Activated CD8-positive, alpha-beta memory T cell treated with anti-CD3 and anti-CD28 coated beads, Interleukin-2, amount 50 U/mL, for 4 hours (primary cell): ENCODE measurements around the gene INTS13.
A peak's percentile ranks its signal among the peaks of the same experiment; 100 is the strongest.
"Not testable (repeated sequence)": the region's sequence is repeated elsewhere in the genome, so short reads cannot be mapped to it uniquely, and the experiment has no call there.

Experiments used
- DNase-seq: peaks from one replicate; pipeline ENCODE4 v3.0.0-alpha.2; 2020

INTS13 gene, protein sequence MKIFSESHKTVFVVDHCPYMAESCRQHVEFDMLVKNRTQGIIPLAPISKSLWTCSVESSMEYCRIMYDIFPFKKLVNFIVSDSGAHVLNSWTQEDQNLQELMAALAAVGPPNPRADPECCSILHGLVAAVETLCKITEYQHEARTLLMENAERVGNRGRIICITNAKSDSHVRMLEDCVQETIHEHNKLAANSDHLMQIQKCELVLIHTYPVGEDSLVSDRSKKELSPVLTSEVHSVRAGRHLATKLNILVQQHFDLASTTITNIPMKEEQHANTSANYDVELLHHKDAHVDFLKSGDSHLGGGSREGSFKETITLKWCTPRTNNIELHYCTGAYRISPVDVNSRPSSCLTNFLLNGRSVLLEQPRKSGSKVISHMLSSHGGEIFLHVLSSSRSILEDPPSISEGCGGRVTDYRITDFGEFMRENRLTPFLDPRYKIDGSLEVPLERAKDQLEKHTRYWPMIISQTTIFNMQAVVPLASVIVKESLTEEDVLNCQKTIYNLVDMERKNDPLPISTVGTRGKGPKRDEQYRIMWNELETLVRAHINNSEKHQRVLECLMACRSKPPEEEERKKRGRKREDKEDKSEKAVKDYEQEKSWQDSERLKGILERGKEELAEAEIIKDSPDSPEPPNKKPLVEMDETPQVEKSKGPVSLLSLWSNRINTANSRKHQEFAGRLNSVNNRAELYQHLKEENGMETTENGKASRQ

DNA sequence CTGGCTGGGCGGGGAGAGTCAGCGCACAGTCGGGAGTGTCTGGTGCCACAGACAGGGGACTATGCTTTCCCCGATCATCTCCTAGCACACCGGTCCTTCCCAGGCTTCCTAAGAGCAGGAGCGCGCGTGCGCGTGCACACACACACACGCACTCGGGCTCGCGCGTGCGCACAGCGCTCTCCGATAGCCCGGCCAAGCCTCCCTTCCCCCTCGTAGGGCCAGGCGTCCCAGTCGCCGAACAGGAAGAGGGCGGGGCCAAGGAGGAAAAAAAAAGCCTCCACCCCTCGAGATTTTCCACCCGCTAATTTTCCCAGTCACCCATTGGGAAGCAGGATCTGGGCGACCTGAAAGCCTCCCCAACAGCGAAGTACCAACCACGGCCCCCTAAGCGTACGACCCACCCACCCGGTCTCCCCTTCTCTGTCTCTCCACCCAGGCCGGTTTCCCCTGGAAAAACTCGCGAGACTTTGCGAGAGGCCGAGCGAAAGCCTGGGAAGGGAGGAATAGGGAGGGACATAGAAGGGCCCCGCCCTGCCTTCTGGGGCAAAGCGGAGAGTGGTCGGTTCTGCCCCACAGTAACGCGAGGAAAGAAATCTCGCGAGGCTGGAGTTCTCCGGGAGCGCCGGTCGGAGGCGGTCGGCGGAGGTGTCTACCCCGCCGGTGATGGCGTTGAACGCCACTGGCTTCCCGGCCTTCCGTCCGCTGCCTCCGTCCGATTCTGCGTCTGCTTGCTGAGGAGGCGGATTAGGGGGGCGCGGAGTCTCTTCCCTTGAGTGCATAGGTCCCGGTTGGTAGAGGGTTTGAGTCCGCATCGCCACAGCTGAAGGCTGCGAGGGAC, at the start of gene INTS13, which contains the start of gene FGFR1OP2:
INTS13 (minus strand) TSS at position 119 of the 838 bp plus-strand sequence. CDS start 1,178 bp downstream, outside the sequence.
FGFR1OP2 (plus strand) TSS at position 608 of the 838 bp plus-strand sequence. CDS start 15,689 bp downstream, outside the sequence.
- DNase-seq: peak; percentile 97

DNA sequence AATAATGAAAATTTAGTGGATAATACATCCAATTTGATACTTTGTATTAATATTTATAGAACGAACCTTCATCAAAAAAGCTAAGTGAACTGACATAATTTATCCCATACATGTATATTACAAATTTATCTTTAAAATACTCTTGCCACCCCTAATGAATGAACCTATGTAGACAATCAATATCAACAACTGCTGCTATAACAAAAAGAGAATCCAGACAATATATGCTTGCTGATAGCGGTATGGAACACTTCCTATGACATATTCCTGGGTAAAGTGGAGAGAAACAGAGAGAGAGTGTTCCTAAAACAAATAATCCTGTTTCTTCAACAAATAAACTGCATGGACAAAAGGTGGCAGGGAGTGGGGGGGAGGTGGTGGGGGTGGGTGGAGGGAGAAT, 45.1 kb upstream of the INTS13 start:
- no peak for DNase-seq

DNA sequence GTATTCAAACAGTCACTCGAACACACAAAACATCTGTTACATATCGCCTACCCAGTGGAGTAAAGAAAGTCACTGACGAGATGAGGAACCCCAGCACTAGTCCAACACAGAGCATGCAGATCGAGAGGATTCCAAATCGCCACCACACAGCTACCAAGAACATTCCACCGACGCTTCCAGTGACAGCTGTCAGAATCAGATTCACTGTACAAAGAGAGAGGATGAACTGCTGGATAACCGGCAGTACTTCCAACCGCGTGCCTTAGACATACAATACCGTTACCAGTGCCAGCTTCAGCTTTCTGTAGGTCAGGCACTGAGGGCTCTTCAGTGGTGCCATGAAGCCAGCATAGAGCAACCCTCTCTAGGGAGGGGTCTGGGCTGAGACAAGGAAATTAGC, 42.0 kb upstream of the INTS13 start:
- no peak for DNase-seq

DNA sequence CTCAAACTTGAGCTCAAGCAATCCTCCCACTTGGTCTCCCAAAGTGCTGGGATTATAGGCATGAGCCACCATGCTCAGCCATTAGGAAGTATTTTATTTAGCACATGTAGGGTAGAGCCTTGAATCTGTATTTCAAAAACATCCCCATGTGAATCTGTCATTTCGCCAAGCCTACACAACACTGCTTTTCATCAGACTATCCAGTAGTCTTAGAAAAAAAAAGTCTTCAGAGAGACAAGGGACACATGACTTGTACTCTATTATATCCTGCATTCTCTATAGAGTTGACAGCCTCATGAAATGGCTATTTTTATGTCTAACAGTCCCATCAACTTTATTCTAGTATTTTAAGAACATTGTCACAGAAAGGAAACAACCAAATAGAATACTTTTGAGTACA, 41.0 kb upstream of the INTS13 start:
- no peak for DNase-seq

DNA sequence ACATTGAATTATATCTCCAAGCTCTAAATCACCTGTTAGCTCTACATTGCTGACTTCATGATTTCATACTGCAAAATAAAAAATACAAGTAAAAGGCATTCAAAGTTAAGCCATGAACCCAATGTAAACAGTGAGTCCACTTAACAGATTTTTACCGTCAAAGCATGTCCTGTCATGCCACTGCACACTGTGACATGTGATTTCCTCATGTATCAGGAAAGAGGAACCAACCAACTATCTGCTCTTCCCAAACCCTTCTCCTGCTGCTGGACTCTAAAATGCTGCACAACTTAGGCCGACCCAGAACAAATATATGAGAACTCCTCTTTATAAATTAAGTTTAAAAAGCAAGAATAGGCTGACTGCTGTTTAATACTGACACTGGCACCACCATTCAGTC, 38.9 kb upstream of the INTS13 start:
- DNase-seq: no peak

DNA sequence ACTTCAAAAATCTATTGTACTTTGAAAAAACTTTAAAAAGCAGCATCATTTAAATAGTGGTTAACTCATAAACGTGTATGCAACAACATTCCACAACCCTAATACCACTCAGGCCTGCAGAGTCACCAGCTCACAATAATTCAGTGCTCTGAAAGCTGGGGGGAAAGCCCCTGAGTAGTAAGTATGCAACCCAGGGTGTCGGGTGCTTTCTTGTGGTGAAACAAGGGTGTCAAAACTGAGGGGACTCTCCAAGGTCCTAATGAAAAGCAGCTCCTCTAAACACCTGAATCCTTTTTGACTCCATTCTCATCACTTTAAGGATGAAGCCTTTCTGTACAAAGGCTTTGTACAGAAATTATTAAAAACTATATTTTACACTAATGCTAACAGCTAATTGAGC, 34.2 kb upstream of the INTS13 start:
- DNase-seq: peak; percentile 47

DNA sequence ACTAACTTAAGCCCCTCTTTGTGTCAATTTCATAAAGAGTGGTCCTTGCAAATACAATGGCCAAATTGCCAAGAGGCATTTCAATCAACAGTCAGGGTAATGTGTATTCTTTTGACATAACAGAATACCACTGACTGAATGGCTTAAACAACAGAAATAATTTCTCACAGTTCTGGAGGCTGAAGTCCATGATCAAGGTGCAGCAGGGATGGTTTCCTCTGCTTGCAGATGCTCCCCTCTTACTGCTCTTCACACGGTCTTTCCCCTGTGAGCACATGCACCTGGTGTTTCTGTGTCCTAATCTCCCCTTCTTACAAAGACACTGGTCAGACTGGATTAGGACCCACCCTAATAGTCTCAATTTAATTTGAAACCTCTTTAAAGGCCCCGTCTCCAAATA, 32.4 kb upstream of the INTS13 start:
- no peak for DNase-seq

DNA sequence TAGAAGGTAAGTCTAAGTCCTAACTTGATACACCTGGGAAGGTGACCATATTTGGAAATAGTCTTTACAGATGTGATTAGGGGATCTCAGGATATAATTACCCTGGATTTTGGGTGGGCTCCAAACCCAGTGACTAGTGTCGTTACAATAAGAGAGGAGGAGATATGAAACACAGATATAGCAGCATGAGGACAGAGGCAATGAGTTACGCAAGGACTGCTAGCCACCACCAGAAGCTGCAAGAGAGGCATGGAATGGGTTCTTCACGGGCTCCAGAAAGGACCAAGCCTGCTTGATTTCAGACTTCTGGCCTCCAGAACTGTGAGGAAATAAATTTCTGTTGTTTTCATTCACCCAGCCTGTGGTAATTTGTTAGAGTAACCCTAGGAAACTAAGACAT, 29.1 kb upstream of the INTS13 start:
- DNase-seq: no peak

DNA sequence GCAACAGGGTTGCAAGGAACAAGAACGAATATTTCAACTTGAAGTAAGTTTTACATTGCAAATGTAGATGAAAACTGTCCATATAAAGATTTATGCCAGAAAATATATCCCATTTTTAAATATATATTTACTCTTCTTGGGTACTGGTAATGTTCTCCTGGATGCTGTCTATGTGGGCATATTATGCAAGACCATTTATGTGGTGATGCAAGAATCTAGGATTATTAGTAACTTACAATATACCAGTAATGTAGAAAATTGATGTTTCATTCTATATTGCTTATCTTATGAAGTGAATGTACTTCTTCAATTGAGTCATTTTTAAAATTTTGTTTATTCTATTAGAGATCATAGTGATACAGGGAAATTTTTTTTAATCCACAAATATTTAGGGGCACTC, 25.6 kb upstream of the INTS13 start:
- no peak for DNase-seq

DNA sequence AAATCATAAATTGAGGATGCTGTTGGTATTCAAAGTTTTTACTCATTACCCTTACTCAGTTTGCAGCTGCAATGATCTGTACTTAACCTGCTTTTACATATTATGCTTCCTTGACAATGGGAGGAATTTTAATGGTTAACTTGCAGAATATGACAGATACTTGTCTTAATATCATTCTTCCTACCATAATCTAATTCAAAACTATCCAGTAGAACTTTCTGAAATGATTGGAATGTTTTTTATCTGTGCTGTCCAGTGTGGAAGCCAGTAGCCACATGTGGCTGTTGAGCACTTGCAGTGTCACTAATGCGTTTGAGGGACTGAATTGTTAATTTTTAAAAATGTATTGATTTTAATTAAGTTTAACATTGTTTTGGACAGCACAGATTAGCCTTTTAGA, 24.0 kb upstream of the INTS13 start:
- DNase-seq: no peak

DNA sequence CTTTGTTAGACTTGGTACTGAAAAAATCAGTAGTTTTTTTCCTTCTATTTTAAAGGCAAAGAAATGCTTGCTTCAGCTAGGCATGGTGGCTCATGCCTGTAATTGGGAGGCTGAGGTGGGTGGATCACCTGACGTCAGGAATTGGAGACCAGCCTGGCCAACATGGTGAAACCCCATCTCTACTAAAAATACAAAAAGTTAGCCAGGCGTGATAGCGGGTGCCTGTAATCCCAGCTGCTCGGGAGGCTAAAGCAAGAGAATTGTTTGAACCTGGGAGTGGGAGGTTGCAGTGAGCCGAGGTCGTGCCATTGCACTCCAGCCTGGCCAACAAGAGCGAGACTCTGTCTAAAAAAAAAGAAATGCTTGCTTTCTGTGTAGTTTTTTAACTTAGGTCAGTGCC, 23.6 kb upstream of the INTS13 start:
- DNase-seq: not testable (repeated sequence)

DNA sequence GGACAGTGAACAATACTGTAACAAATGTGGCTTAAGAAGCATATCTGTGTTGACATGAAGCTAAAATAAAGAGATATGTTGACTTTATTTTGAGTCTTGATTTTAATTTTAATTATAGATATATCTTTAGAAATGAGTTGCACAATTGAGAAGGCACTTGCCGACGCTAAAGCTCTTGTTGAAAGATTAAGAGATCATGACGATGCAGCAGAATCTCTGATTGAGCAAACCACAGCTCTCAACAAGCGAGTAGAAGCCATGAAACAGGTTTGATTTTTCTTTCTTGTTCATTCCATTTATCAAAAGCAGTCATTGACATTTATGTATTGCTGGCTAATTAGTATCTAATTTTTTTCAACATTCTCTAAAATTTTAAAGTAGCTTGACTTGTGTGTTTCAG, 16.2 kb upstream of the INTS13 start:
- DNase-seq: no peak

DNA sequence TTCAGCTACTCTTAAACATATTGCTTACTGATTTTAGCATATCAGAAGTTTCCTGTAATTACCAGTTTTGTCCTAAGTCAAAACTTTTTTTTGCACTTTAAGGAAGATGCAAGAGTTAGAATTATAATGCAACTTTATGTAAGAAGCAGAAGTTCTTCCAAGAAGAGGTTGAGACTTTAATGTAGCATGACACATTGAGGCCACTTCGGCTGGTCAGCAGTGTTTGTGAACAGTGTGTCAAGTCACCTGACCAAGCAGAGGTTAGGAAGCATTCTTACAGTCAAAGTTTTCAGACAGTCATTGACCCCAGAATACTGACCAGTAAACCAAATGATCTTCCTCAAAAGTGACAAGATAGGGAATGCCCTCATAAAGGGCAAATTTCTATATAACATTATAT, 15.7 kb upstream of the INTS13 start:
- no peak for DNase-seq

DNA sequence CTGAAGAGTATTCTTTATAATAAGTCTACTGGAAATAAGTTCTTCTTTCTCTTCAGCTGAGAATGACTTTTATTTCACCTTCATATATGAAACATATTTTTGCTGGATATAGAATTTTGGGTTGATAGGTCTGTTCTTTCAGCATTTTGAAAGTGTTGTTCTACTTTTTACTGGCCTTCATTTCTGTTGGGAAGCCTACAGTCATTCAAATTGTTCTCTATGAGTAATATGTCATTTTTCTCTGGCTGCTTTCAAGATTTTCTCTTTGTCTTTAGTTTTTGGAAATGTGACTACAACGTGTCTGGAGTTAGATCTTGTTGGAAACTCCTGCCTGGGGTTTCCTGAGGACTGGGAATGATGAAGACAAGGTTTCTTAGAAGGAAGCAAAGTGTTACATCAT, 10.5 kb upstream of the INTS13 start:
- no peak for DNase-seq

DNA sequence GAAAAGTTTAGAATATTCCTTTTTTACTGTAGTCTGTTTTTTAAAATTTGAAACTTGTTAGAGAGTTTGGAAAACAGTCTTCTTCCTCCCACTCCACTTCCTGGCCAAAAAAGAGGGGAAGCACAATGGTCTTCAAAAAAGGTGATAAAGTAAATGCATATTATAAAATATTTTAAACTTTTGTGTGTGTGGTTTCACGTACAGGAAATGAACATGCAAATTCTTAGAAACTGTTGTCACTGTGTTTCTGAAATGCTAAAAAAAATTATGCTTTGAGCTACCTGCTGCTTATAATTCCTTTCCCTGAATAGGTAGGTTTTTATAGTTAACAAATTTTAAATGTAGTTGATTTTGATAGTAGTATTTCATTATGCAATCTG, 3.4 kb upstream of the INTS13 start:
- no peak for DNase-seq

DNA sequence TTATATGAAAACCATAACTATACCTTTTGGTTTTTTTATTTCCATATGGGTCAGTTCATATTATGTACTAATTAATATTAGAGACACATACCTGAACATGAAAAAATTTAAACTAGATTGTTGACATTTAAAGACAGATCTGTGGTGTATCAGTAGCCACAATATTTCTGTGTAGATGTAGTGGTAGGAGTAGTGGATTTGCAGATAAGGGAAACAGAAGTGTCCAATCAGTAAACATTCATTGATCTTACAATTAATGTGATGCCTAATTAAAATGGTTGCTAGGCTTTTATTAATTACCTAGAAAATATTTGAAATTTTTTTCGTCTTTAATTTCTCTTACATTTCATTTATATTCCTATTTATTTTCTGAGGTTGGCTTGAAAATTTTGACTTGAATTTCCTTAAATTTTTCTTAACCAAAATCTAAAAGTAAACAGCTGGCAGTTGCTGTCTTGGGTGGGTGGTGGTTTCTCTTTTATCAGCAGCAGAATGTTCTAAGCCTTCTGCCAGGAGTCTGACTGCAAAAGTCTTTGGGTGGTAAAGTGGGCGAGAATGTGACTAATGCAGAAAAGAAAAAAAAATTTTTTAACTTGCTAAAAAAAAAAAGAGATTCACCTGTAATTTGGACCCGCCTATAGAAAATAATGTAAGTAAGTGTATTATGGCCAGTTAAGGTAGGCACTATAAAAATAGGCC, 2.9 kb upstream of the INTS13 start:
- peak; percentile 19 for DNase-seq

DNA sequence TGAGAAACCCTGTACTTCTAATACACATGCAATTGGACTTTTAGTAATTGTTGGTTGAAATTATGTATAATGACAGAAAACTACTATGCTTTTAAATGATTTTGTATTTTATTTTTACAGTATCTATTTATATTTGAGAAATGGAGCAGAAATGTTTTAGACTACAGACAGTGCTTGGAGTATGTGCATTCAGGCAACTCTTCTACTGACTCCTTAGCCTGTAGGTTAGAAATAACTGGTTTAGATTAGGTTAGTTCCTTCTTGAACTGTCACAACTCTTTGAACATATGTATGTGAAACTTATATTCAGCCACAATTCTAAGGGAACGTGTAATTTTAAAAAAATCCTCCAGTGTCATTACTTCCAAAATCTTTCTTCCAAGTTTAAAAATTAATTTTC, 2.2 kb upstream of the INTS13 start:
- no peak for DNase-seq

DNA sequence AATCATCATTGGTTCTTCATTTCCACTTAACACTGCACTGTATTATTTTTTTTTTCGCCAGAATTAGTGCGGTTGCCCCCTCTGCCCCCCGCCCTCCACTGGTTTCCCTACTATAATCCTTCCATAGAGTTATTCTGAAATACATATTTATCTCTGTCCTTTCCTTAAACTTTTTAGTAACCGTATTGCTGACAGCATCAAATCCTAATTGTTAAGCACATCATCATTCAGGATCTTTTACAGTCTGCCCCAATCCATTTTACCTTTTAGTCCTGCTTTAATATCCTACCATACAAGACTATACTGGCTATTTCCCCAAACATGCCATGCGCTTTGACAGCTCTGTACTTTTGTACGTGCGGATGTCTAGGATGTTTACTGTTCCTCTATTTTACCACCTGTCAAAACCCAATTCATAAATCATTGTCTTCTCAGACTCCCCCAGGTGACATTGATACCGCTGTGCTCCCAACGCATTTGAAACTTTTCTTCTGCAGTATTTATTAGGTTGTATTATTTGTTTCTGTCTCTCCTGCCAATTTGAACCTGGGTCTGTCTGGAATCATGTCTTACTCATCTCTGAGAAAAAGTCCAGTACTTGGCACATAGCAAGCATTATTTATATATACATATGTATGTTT, 1.5 kb upstream of the INTS13 start:
- no peak for DNase-seq

DNA sequence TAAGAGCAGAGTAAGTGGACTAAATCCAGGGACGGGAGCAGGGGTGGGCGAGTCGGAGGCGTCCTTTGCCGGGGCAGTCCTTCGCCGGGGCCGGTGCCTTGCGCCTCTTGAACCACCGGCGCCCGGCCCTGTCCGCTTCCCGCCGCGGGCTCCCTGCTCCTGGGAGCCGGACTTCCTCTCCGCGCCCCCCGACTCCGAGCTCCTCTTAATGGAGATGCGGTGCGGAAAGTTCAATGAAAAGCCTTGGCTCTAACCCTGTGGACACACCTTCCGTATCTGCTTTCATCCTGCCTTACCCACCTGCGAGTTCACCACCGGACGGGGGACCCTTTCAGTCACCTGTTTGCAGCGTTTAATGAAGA, 901 bp upstream of the INTS13 start:
- no peak for DNase-seq

DNA sequence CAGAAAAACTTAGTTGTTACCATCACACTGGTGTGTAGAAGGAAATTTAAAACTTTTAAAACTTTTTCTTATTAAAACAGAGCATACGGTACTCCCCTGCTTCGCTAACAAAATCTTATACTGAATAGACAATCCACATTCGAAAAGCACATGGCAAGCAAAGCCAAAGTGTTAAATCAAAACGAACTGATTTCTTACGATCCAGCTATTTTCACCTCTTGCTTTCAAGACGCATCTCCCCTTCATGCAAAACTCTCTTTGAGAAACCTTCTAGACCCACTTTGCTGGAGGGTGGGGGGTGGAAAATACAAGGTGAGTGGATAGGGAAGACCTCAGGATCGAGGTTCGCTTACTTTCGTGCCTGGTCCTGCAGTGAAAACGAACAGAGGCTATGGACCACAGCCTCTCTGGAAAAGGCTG, 328 bp downstream of the INTS13 start:
- DNase-seq: no peak

DNA sequence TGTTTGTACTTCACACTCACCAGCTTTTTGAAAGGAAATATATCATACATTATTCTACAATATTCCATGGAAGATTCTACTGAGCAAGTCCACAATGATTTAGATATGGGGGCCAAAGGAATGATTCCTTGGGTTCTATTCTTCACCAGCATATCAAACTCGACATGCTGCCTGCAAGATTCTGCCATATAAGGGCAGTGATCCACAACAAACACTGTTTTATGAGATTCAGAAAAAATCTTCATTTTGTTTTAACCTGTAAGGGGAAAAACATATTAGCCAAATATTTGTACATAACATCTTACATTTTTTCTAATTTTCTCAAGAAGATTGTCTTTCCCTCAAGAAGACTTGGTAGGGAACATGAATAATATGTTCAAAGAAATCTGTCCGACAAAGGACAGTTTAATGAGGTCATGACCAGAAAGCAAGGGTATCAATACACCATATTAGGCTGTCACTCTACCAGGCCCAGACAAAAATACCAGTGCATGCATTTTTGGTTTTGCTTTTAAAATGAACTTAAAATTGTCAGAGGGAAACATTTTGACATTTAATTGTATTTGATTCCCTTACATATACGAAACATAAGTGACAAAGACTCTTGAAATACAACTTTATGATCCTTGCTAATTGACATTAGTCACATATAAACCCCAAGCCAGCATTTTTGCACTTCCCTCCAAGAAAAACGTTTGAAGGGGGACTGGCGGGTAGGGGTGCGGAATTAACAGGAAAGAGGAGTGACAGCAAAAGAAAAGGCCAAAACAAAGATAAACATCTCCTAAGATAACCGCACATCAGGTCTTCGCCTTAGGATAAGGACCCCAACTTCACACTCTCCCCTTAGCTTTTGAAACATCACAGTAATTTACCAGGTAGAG, 980 bp downstream of the INTS13 start:
- no peak for DNase-seq
